Measurements from ENCODE around the gene KIF2B. TPM values are rescaled to one million over a fixed set of nuclear protein-coding genes. Genes with fewer than 3 reads are reported as not detected.
"Not testable (repeated sequence)": the region's sequence is repeated elsewhere in the genome, so short reads cannot be mapped to it uniquely, and the experiment has no call there.

Gene KIF2B
- total RNA-seq (2014; rRNA removed; shearing (Covaris generic)) = 0.17 TPM in 1 of 2 replicates, not detected in the other
- polyA plus RNA-seq (2015; cell fraction: cytosol; rRNA removed) = not detected in 2 replicates
- not detected in 2 replicates for polyA plus RNA-seq (2015; cell fraction: nucleus; rRNA removed)

- DNase-seq (ENCODE audit: low read depth) = no peak
Observed at GRCh38 chr17:53822764-53823163, at the start of gene KIF2B. TSS of gene KIF2B (plus strand) at chr17:53822927. CDS start at chr17:53823034, 107 bp downstream.

- DNase-seq (ENCODE audit: low read depth) = no peak
Observed at GRCh38 chr17:53780320-53780719, 42.4 kb upstream of the KIF2B start.

GRCh38 chr17:53791551-53791950 lies 31.2 kb upstream of the KIF2B start:
- DNase-seq (ENCODE audit: low read depth) = no peak

- no peak for DNase-seq (ENCODE audit: low read depth)
Observed at GRCh38 chr17:53792451-53792850, 30.3 kb upstream of the KIF2B start.

- DNase-seq (ENCODE audit: low read depth) = no peak
Observed at GRCh38 chr17:53792997-53793396, 29.7 kb upstream of the KIF2B start.

GRCh38 chr17:53794875-53795274 lies 27.9 kb upstream of the KIF2B start:
- no peak for DNase-seq (ENCODE audit: low read depth)

- no peak for DNase-seq (ENCODE audit: low read depth)
Observed at GRCh38 chr17:53796642-53797041, 26.1 kb upstream of the KIF2B start.

GRCh38 chr17:53797501-53797900 lies 25.2 kb upstream of the KIF2B start:
- DNase-seq (ENCODE audit: low read depth) = no peak

GRCh38 chr17:53804437-53804836 lies 18.3 kb upstream of the KIF2B start:
- no peak for DNase-seq (ENCODE audit: low read depth)

- no peak for DNase-seq (ENCODE audit: low read depth)
Observed at GRCh38 chr17:53806473-53806872, 16.3 kb upstream of the KIF2B start.

GRCh38 chr17:53807286-53807685 lies 15.4 kb upstream of the KIF2B start:
- DNase-seq (ENCODE audit: low read depth) = no peak

- DNase-seq (ENCODE audit: low read depth) = no peak
Observed at GRCh38 chr17:53818271-53818670, 4.5 kb upstream of the KIF2B start.

- DNase-seq (ENCODE audit: low read depth) = no peak
Observed at GRCh38 chr17:53818929-53819328, 3.8 kb upstream of the KIF2B start.

- no peak for DNase-seq (ENCODE audit: low read depth)
Observed at GRCh38 chr17:53819956-53820355, 2.8 kb upstream of the KIF2B start.

- no peak for DNase-seq (ENCODE audit: low read depth)
Observed at GRCh38 chr17:53823341-53824050, 769 bp downstream of the KIF2B start.

- not testable (repeated sequence) for DNase-seq (ENCODE audit: low read depth)
Observed at GRCh38 chr17:53834771-53835170, 12.0 kb downstream of the KIF2B start.

- DNase-seq (ENCODE audit: low read depth) = no peak
Observed at GRCh38 chr17:53837131-53837530, 14.4 kb downstream of the KIF2B start.

GRCh38 chr17:53844491-53845107 lies 21.9 kb downstream of the KIF2B start:
- peak; percentile 3 for DNase-seq (ENCODE audit: low read depth)

GRCh38 chr17:53871128-53871527 lies 48.4 kb downstream of the KIF2B start:
- DNase-seq (ENCODE audit: low read depth) = not testable (repeated sequence)
